ENCODE data around the gene PLCL1.

PLCL1 gene

DNA sequence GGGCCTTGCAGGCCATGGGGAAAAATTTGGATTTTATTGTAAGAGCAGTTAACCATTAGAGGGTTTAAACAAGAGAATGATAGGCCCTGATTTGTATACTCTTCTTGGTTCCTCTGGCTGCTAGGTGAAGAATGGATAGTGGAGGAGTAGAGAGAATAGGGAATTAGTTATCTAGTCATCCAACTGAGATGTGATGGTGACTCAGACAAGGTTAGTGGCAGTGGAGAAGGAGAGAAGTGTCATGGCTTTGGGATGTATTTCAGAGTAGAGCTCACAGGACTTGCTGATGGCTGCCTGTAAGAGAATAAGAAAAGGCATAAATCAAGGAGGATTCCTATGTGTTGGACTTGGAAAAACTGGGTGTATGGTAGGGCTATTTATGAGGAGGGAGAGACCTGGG, 169.4 kb downstream of the PLCL1 start:
- TF ChIP-seq, protein P1, sequence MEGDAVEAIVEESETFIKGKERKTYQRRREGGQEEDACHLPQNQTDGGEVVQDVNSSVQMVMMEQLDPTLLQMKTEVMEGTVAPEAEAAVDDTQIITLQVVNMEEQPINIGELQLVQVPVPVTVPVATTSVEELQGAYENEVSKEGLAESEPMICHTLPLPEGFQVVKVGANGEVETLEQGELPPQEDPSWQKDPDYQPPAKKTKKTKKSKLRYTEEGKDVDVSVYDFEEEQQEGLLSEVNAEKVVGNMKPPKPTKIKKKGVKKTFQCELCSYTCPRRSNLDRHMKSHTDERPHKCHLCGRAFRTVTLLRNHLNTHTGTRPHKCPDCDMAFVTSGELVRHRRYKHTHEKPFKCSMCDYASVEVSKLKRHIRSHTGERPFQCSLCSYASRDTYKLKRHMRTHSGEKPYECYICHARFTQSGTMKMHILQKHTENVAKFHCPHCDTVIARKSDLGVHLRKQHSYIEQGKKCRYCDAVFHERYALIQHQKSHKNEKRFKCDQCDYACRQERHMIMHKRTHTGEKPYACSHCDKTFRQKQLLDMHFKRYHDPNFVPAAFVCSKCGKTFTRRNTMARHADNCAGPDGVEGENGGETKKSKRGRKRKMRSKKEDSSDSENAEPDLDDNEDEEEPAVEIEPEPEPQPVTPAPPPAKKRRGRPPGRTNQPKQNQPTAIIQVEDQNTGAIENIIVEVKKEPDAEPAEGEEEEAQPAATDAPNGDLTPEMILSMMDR (IDR thresholded peaks at IDR 0.05; ENCODE audit: borderline replicate concordance, insufficient read depth, low read depth, low read length), result no peak
- no peak overlapping the region for H3K4me3 ChIP-seq (ENCODE audit: low read depth, low read length)

DNA sequence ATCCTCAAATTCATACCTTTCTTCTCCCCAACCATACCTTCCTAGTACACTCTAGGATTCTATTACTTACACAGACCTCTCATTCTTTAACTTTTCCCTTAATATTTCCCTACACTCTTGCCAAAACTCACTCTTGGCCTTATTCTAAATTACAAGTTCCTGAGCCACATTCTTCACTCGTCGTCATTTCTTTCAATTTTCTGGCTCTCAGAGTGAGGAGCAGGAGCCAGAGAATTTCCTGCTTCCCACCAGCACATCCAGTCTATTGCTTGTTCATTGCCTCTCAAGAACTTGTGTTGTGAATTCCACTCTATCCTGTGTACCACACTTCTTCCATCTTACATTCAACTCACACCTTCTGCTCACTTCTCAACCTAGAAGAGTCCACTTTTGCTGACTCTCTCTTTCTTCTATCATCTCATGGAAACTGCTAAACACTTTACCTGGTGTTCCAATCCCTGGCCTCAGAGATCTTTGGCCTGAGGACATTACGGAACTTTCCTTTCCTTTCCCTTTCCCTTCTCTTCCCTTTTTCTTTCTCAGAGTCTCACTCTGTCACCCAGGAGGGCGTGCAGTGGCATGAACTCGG, 171.6 kb downstream of the PLCL1 start:
- H3K4me3 ChIP-seq (ENCODE audit: low read depth, low read length), result no peak overlapping the region
- TF ChIP-seq, protein P1 (IDR thresholded peaks at IDR 0.05; ENCODE audit: borderline replicate concordance, insufficient read depth, low read depth, low read length), result no peak

DNA sequence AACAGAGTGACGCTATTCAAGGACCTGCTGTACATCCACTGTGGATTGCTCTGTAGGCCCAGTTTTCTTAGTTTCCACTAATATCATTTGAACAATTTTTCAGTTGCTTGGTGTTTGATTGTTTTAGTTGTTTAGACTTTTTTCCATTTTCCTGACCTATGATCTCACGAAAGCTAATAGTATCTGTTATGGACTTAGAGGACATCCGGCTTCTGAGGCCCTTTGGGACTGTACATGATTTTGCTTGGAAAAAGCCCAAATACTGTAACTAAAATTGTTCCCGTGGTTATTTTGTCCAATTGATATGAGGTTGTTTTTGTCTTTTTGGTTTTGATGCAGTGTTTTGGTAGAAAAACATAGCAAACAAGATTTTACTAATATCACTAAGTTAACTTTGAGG, 174.6 kb downstream of the PLCL1 start:
- TF ChIP-seq, protein P1 (IDR thresholded peaks at IDR 0.05; ENCODE audit: borderline replicate concordance, insufficient read depth, low read depth, low read length), result no peak
- H3K4me3 ChIP-seq (ENCODE audit: low read depth, low read length), result no peak overlapping the region

DNA sequence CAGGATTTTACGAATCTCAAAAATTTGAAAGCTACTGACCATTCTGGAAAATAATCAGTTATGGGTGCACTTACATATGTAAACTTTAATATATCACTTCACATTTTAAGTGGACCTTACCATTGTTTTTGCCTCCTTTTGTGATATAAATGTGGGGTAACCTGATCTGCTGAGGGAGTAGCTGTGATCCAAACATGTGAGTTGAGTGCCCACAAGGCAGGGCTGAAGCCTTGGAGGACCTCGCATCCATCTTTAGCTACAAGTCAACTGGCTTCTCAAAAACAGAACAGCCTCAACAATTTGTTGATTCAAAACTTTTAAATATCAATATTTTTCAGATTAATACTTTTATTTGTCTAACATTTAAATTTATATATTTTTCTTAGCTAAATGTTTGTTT, 178.2 kb downstream of the PLCL1 start:
- TF ChIP-seq, protein P1 (IDR thresholded peaks at IDR 0.05; ENCODE audit: borderline replicate concordance, insufficient read depth, low read depth, low read length), result no peak
- no peak overlapping the region for H3K4me3 ChIP-seq (ENCODE audit: low read depth, low read length)

DNA sequence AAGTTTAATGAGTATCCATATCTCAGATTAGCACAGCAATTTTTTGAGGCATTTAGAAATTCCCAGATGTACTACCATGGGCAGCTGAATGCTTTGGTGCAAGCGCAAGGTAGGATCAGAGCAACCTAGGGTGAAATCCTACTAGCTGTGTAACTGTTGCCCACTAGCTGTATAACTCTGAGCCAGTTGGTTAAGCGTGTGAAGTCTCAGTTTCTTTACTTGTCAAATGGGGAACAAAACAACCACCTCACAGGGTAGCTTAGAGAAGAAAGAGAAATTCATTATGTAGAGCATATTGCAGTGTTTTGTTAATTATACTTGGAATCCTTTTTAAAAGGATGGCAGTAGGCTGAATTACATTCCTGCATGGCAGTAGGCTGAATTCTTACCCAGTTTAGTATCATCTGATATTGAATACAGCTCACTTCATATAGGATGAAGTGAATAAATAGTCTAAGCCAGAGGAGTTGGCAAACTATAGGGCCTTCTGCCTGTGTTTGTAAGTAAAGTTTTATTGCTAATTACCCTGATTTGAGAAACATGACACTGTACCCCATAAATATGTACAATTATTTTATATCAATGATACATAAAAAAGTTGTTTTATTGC, 180.7 kb downstream of the PLCL1 start:
- H3K4me3 ChIP-seq (ENCODE audit: low read depth, low read length), result no peak overlapping the region
- TF ChIP-seq, protein P1 (IDR thresholded peaks at IDR 0.05; ENCODE audit: borderline replicate concordance, insufficient read depth, low read depth, low read length), result no peak

DNA sequence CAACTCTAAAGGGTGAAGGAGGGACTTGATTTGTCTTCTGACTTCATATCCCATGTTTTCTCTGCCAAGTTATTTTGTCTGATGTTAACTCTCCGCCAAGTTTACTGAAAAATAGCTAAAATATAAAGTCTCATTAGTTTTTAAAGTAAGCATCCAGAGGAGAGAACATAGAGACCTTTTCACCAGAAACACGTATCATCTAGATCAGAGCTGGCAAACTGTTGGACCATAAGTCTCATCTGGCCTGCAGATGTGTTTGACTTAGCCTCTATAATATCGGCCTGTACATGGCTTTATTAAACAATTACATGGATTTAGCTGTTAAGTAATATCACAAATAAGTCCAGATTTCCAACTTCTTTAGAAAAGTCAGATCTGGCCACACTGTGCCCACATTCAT, 182.6 kb downstream of the PLCL1 start:
- H3K4me3 ChIP-seq (ENCODE audit: low read depth, low read length), result no peak overlapping the region
- TF ChIP-seq, protein P1 (IDR thresholded peaks at IDR 0.05; ENCODE audit: borderline replicate concordance, insufficient read depth, low read depth, low read length), result no peak

DNA sequence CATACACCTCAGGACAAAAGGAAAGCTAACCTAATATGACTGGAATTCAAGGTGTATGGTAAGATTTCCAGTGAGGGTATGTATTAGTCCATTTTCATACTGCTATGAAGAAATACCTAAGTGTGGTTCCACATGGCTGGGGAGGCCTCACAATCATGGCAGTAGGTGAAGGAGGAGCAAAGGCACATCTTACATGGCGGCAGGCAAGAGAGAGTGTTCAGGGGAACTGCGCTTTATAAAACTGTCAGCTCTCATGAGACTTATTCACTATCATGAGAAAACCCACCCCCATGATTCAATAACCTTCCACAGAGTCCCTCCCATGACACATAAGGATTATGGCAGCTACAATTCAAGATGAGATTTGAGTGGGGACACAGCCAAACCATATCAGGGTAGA, 186.0 kb downstream of the PLCL1 start:
- TF ChIP-seq, protein P1 (IDR thresholded peaks at IDR 0.05; ENCODE audit: borderline replicate concordance, insufficient read depth, low read depth, low read length), result no peak
- H3K4me3 ChIP-seq (ENCODE audit: low read depth, low read length), result no peak overlapping the region
